Progenitor cell of endocrine pancreas (in vitro differentiated cells): ENCODE results near the gene PLA2G2F. TPM values are rescaled to one million over a fixed set of nuclear protein-coding genes. Genes with fewer than 3 reads are reported as not detected.
A peak's percentile ranks its signal among the peaks of the same experiment; 100 is the strongest.

Experiments used
- DNase-seq: peaks from one replicate; pipeline ENCODE4 v3.0.0; 2021; ENCODE audit warnings: low spot score; ENCODE audit not compliant: unreplicated experiment
- H3K27ac Mint-ChIP-seq: 2 replicates; pipeline ENCODE4 v1.8.0; 2021; ENCODE audit warnings: mild to moderate bottlenecking, moderate library complexity, mixed read lengths
- H3K27me3 Mint-ChIP-seq: 2 replicates; pipeline ENCODE4 v1.8.0; 2021; ENCODE audit warnings: mixed read lengths
- H3K36me3 Mint-ChIP-seq: 2 replicates; pipeline ENCODE4 v1.8.0; 2022; ENCODE audit warnings: mixed read lengths; ENCODE audit not compliant: insufficient read depth
- H3K4me1 Mint-ChIP-seq: 2 replicates; pipeline ENCODE4 v1.8.0; 2021; ENCODE audit warnings: low read depth, mixed read lengths
- H3K4me3 Mint-ChIP-seq: 2 replicates; pipeline ENCODE4 v1.8.0; 2021; ENCODE audit warnings: low read depth, mild to moderate bottlenecking, moderate library complexity, mixed read lengths
- H3K9me3 Mint-ChIP-seq: 2 replicates; pipeline ENCODE4 v1.8.0; 2021; ENCODE audit warnings: low read depth, mixed read lengths
- CTCF ChIP-seq: fragments of 200-600 bp; sonication (generic); IDR thresholded peaks from one replicate; pipeline ENCODE4 v1.5.0; 2021; ENCODE audit warnings: antibody characterized with exemption, mild to moderate bottlenecking; ENCODE audit not compliant: unreplicated experiment
- total RNA-seq: library from RNA; stranded (reverse); gene quantifications from 2 replicates; pipeline ENCODE4 v1.2.1, GENCODE V29; 2021

PLA2G2F gene
- total RNA-seq, 1 donor from 2014 or later: not detected

DNA sequence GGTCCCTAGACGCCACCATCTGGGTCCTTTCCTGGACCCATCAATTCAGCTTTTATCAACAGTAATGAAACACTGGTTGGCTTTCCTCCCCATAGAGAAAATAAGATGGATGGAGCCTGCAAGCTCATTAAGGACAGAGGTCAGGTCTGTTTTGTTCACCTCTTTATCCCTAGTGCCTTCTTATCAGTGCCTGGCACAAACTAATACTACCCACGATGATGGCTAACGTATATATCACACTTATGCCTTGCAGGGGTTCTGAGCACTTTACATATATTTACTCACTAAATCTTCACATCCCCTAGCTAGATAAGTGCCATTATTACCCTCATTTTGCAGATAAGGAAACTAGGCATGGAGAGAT, 41.7 kb downstream of the PLA2G2F start:
- peaks cover 44% of the 10 kb centered on the region for H3K27me3 Mint-ChIP-seq
- H3K9me3 Mint-ChIP-seq: peaks cover 4% of the 10 kb centered on the region
- no peaks in the 10 kb centered on the region for H3K36me3 Mint-ChIP-seq
- H3K27ac Mint-ChIP-seq: no peak overlapping the region
- peaks cover 27% of the 10 kb centered on the region for H3K4me1 Mint-ChIP-seq
- TF ChIP-seq CTCF: no peak
- DNase-seq: no peak
- no peak overlapping the region for H3K4me3 Mint-ChIP-seq

DNA sequence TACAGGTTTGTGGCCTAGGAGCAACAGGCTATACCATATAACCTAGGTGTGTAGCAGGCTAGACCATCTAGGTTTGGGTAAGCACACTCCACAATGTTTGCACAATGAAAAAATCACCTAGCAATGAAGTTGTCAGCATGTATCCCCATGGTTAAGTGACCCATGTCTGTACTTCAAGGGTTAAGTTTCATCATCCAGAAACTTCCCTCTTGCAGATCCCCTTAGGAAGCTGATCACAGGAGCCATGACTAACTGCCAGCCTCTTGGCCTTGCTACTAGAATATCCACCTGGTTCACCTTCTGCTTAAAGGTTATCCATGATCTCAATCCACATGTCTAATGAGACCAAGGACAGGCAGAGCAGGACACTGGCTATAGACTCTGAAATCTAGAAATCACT, 43.3 kb downstream of the PLA2G2F start:
- Mint-ChIP-seq H3K4me1 (peaks cover 38% of the 10 kb centered on the region), H3K9me3 (peaks cover 4% of the 10 kb centered on the region), H3K36me3 (no peaks in the 10 kb centered on the region), H3K27ac (no peak overlapping the region), H3K27me3 (peaks cover 36% of the 10 kb centered on the region), H3K4me3 (no peak overlapping the region)
- no peak for TF ChIP-seq CTCF
- no peak for DNase-seq

GRCh38 chr1:20183035-20183434, 43.9 kb downstream of the PLA2G2F start:
- no peak for TF ChIP-seq CTCF
- H3K4me1 Mint-ChIP-seq: peaks cover 40% of the 10 kb centered on the region
- no peaks in the 10 kb centered on the region for H3K36me3 Mint-ChIP-seq
- DNase-seq: no peak
- H3K27me3 Mint-ChIP-seq: peaks cover 32% of the 10 kb centered on the region
- no peak overlapping the region for H3K4me3 Mint-ChIP-seq
- H3K27ac Mint-ChIP-seq: no peak overlapping the region
- peaks cover 4% of the 10 kb centered on the region for H3K9me3 Mint-ChIP-seq

- DNase-seq: no peak
- no peaks in the 10 kb centered on the region for H3K36me3 Mint-ChIP-seq
- peak overlapping the region; percentile 14 for H3K27ac Mint-ChIP-seq
- peaks cover 31% of the 10 kb centered on the region for H3K27me3 Mint-ChIP-seq
- peaks cover 42% of the 10 kb centered on the region for H3K4me1 Mint-ChIP-seq
- no peak for TF ChIP-seq CTCF
- H3K4me3 Mint-ChIP-seq: peak overlapping the region; percentile 47
- H3K9me3 Mint-ChIP-seq: peaks cover 4% of the 10 kb centered on the region
These were observed 44.6 kb downstream of the PLA2G2F start for GRCh38 chr1:20183616-20184271.

DNA sequence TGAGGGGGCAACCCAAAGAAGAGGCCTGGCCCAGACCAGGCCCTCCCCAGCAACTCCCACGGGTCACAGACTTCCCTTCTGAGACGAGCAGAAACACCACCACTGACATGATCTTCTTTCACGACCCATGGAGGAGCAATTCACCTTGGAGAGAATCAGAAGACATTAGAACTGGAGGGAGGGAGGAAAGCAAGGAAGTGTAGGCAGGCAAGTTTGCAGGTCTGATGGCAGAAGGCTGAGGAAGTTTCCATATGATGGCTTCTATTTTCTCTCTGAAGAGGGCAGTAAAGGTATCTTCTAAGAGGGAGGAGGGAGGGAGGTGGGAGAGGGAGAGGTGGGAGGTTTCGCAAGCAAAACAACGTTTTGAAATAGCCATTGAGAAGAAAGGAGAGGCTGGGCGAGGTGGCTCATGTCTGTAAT, 45.4 kb downstream of the PLA2G2F start:
- peaks cover 29% of the 10 kb centered on the region for H3K27me3 Mint-ChIP-seq
- peaks cover 42% of the 10 kb centered on the region for H3K4me1 Mint-ChIP-seq
- H3K36me3 Mint-ChIP-seq: no peaks in the 10 kb centered on the region
- TF ChIP-seq CTCF: no peak
- peaks cover 4% of the 10 kb centered on the region for H3K9me3 Mint-ChIP-seq
- H3K27ac Mint-ChIP-seq: no peak overlapping the region
- no peak for DNase-seq
- H3K4me3 Mint-ChIP-seq: peak overlapping the region; percentile 64
